GM12864 (cell line): Measurements from ENCODE around the gene TMEM184C.

Experiments used
- DNase-seq: peaks from one replicate; pipeline ENCODE4 v3.0.0-alpha.2; 2011; ENCODE audit warnings: low read depth
- H3K4me3 ChIP-seq: 2 replicates; pipeline ENCODE4 v1.5.1; 2011; ENCODE audit warnings: mild to moderate bottlenecking, low read depth, low read length, control low read depth
- TF ChIP-seq, protein P1 (sequence below): IDR thresholded peaks from 2 replicates; pipeline ENCODE4 v1.5.1; 2011; ENCODE audit warnings: low read depth, mild to moderate bottlenecking, moderate library complexity, low read length, control low read depth, inconsistent platforms; ENCODE audit errors: missing control alignments

The TMEM184C gene

GRCh38 chr4:147643616-147644015 is 26.4 kb downstream of the TMEM184C start:
- no peak overlapping the region for H3K4me3 ChIP-seq
- TF ChIP-seq, protein P1, sequence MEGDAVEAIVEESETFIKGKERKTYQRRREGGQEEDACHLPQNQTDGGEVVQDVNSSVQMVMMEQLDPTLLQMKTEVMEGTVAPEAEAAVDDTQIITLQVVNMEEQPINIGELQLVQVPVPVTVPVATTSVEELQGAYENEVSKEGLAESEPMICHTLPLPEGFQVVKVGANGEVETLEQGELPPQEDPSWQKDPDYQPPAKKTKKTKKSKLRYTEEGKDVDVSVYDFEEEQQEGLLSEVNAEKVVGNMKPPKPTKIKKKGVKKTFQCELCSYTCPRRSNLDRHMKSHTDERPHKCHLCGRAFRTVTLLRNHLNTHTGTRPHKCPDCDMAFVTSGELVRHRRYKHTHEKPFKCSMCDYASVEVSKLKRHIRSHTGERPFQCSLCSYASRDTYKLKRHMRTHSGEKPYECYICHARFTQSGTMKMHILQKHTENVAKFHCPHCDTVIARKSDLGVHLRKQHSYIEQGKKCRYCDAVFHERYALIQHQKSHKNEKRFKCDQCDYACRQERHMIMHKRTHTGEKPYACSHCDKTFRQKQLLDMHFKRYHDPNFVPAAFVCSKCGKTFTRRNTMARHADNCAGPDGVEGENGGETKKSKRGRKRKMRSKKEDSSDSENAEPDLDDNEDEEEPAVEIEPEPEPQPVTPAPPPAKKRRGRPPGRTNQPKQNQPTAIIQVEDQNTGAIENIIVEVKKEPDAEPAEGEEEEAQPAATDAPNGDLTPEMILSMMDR, result no peak
- no peak for DNase-seq

DNA sequence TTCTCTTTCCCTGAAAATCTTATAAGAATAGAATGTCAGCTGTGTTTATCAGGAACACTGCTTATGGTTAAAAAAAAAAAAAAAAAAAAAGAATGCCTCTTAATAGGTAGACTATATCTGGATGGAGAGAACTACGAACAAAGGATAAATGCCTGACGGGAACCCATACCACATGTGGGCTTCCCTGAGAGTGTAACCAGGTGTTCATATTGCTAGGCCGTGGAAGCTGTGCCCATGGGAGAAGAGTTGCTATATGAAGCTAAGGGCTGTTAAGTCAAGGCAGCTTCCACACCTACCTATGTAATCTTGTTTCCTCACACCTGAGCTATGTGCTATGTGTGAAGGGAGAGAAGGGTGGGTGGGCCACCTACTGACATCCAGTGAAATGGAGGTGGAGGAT is 27.3 kb downstream of the TMEM184C start:
- TF ChIP-seq, protein P1, result no peak
- DNase-seq, result no peak
- H3K4me3 ChIP-seq, result no peak overlapping the region

- no peak overlapping the region for H3K4me3 ChIP-seq
- no peak for DNase-seq
- TF ChIP-seq, protein P1, result no peak
Observed at GRCh38 chr4:147645099-147645498, 27.9 kb downstream of the TMEM184C start.

- H3K4me3 ChIP-seq, result no peak overlapping the region
- no peak for DNase-seq
- TF ChIP-seq, protein P1, result no peak
Observed at GRCh38 chr4:147648656-147649055, 31.5 kb downstream of the TMEM184C start.

GRCh38 chr4:147651563-147651962 is 34.4 kb downstream of the TMEM184C start:
- TF ChIP-seq, protein P1, result no peak
- no peak overlapping the region for H3K4me3 ChIP-seq
- no peak for DNase-seq

DNA sequence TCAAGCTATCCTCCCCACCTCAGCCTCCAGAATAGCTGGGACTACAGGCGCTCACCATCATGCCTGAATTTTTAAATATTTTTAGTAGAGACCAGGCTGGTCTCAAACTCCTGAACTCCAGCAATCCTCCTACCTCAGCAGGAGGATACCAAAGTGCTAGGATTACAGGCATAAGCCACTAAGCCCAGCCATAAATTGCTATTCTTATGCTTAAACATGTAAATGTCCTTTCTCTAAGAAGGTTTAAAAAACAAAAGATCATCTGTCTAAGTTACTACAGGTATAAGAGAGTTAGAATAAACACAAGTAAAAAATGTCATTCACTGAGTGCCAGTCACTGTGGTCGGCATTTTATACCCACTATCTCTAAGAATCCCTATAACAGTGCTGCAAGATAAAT is 38.4 kb downstream of the TMEM184C start:
- TF ChIP-seq, protein P1, result no peak
- H3K4me3 ChIP-seq, result no peak overlapping the region

GRCh38 chr4:147658501-147658900 is 41.3 kb downstream of the TMEM184C start:
- H3K4me3 ChIP-seq, result no peak overlapping the region
- no peak for DNase-seq
- TF ChIP-seq, protein P1, result no peak

More for the DNA sequence above, 38.4 kb downstream of the TMEM184C start:
- no peak for DNase-seq
